OCI-LY3 (cell line): Measurements from ENCODE around the gene RMND5A.

Source experiments
- EZH2phosphoT487 ChIP-seq: fragments of 200-600 bp; shearing (Covaris generic); IDR thresholded peaks from 2 replicates; pipeline ENCODE4 v1.6.1; 2018; ENCODE audit warnings: antibody characterized with exemption, mixed run types, low read depth
- TF ChIP-seq, protein P1 (sequence below): fragments of 200-600, 300-600 bp; sonication (generic); IDR thresholded peaks from 2 replicates; pipeline ENCODE4 v1.5.1; 2014; ENCODE audit warnings: antibody characterized with exemption, low read length, low read depth

GRCh38 chr2:86703704-86704361 lies 16.3 kb upstream of the RMND5A start:
- TF ChIP-seq, protein P1, sequence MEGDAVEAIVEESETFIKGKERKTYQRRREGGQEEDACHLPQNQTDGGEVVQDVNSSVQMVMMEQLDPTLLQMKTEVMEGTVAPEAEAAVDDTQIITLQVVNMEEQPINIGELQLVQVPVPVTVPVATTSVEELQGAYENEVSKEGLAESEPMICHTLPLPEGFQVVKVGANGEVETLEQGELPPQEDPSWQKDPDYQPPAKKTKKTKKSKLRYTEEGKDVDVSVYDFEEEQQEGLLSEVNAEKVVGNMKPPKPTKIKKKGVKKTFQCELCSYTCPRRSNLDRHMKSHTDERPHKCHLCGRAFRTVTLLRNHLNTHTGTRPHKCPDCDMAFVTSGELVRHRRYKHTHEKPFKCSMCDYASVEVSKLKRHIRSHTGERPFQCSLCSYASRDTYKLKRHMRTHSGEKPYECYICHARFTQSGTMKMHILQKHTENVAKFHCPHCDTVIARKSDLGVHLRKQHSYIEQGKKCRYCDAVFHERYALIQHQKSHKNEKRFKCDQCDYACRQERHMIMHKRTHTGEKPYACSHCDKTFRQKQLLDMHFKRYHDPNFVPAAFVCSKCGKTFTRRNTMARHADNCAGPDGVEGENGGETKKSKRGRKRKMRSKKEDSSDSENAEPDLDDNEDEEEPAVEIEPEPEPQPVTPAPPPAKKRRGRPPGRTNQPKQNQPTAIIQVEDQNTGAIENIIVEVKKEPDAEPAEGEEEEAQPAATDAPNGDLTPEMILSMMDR, result no peak
- TF ChIP-seq EZH2phosphoT487, result no peak
